UCSD-AML1 (cell line): Measurements from ENCODE around the gene CNPY2.
"Not testable (repeated sequence)": the region's sequence is repeated elsewhere in the genome, so short reads cannot be mapped to it uniquely, and the experiment has no call there.

Source experiments
- DNase-seq: peaks from one replicate; lab custom pipeline; 2025; ENCODE audit not compliant: unreplicated experiment; lab: John Stamatoyannopoulos, UW

Gene CNPY2

DNA sequence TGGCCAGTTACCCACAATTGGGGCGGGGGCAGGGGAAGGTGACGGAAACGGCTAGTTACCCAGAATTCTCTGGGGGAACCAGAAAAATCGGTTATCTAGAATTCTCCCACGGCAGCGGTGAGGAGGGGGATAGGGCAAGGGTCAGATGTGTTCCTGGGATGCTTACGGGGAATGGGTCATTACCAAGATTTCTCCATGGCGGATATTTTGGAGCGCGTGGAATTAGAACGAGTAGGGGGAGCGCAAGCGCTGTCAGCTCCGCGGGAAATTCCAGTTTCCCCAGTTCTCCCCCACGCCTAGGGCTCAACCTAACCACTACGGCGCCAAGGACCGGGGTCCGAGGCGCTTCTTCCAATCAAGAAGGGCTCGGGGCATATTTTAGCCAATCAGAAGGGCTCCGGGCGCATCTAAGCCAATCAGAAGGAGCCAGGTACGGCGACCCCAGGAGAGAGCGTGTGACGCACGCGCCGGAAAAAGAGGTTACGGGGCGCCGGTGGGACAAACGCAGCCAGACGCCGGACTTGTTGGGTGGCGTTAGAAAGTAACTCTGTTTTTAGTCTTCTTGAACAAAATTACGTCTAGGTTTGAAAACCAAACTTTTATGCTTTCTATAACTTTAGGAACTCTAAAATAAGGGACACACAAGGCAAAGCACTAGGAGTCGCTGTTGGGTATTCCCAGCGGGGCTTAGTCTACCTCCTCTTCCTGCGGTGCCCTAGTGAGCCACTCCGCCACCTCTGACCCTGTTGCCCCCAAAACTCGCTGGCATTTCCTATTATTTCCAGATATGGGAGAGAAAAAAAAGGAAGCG lies 18.1 kb upstream of the CNPY2 start, which contains the start of gene PAN2:
Gene PAN2, minus strand, starts transcription at position 322 of the 811 bp plus-strand sequence. CDS start 906 bp downstream, outside the sequence.
- peak; percentile 94 for DNase-seq

DNA sequence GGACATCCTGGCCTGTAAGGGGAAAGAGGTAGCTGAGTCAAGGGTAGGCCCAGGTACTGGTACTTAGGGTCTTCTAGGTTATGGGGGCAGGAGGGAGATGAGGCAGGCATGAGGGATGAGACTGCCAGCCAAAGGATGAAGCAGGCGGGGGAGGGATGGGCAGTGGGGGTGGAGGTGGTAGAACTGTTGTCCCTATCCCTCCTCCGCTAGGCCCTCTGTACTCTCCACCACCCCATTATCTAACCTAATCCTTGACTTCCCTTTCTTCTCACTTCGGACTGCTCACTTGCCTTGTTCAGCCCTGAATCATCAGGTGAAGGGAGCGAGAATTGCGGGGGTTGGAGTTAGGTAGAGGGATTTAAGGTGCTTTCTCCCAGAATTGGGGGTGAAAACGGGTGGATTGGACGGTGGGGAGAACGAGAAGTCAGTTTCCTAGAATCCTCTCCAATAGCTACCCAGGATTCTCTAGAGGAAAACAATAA lies 17.4 kb upstream of the CNPY2 start:
- DNase-seq: no peak

DNA sequence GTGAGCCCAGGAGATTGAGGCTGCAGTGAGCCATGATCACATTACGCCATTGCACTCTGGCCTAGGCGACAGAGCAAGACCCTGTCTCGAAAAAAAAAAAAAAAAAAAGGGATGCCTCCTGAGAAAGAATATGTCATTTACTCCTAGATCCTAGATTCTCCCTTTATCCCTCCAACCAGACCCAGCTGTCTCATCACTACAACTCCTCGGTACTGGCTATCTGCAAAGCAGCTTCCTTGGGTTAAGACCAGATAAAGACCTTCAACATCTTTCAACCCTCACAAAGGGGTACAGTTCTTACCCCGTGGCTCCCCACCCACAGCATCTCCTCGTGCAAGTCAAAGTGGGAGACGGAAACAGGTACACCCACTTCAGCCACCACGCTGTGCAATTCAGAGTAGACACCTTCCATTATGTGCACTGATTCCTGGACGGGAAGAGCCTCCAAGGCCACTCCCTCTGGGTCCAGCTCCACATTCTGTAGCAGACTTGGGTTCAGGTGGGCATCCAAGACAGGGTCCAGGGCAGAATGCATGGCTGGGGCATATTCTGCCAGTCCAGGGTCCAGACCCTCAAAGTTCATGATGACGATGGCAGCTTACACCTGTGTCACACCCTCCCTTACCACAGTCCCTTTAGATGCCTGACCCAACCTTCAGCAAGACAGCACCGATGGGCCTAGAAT lies 16.9 kb upstream of the CNPY2 start:
- no peak for DNase-seq

DNA sequence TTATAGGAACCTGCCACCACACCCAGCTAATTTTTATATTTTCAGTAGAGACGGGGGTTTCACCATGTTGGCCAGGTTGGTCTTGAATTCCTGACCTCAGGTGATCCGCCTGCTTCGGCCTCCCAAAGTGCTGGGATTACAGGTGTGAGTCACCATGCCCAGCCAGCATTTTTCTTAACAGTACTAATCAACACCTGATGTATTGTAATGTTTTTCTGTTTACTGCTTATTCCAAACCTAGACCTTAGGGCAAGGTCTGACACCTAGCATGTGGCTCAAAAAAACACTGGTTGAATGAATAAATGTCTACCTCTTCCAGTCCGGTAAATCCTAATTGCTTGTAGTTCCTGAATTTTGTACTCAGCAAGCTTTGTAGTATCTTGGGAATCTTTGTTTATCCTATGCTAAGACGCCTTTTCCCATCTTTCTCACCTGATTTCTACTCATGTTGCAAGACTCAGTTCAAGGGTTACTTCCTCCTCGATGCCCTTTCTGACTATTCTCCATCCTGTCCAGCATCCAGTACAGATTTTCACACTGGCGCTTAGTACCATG lies 15.2 kb upstream of the CNPY2 start:
- DNase-seq: no peak

DNA sequence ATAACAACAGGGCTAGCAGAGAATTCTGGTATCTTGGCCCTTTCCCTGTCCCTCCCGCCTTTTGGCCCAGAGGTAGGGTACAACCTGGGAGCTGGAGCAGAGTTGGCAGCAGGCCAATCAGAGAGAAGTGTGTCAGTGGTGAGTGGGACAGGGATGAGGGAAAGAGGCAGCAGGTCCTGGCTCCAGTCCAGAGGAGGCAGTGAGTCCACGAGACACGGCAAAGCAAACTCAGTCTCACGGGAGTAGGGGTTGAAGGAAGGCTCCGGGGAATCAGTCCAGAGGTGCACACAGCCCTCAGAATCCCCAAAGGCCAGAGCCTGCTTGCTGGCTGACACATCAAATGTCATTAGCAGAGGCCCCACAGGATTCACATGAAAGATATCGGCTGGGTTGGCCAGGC lies 10.7 kb upstream of the CNPY2 start:
- DNase-seq: no peak

DNA sequence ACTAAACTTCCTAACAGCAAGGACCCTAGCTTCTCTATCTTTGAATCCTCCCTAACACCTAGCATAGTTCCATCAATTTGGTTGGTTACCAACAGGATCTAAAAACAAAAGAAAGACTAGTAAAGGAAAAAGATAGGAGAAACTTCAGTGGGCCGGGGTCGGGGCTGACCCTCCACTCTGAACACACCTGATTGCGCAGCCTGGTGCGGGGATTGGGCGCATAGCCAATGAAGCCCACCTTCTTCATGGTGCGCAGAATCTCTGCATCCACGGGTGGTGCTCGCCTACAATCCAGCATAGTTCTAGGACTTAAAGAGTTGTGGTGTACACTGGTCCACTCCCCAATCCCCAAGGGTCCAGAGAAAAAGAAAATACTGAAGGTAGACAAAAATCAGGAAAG lies 10.3 kb upstream of the CNPY2 start:
- no peak for DNase-seq

DNA sequence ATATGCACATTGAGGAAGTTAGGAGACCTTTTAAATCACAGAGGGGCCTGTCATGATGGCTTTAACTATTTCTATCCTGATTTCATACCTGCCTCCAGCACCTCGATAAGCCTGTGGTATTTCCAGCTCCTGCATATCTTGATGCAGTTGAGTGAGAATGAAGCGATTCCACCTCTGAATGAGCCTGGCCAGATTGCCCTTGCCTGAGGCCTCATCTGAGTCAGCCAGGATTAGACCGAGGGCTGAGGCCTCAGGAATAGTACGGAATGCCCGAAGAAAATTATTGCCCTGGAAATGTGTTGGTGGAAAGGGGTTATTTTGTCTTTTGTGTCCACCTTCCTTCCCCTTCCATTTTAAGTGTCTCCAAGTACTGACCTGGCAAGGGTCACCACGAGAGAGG lies 8.4 kb upstream of the CNPY2 start:
- DNase-seq: no peak

DNA sequence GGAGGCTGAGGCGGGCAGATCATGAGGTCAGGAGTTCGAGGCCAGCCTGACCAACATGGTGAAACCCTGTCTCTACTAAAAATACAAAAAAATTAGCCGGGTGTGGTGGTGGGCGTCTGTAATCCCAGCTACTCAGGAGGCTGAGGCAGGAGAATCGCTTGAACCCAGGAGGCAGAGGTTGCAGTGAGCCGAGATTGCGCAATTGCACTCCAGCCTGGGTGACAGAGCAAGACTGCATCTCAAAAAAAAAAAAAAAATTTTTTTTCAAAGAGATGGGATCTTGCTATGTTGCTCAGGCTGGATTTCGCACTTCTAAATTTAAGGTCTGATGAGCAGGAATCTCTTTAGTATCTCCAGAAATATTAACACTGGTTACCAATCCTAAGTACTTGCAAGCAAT lies 5.8 kb upstream of the CNPY2 start:
- DNase-seq: not testable (repeated sequence)

DNA sequence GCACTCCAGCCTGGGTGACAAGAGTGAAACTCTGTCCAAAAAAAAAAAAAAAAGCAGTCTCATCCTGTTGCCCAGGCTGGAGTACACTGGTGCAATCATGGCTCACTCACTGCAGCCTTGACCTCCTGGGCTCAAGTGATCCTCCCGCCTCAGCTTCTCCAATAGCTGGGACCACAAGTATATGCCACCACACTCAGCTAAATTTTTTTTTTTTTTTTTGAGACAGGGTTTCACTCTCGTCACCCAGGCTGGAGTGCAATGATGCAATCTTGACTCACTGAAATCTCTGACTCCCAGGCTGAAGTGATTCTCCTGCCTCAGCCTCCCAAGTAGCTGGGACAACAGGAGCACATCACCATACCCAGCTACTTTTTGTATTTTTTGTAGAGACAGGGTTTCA lies 5.2 kb upstream of the CNPY2 start:
- no peak for DNase-seq

DNA sequence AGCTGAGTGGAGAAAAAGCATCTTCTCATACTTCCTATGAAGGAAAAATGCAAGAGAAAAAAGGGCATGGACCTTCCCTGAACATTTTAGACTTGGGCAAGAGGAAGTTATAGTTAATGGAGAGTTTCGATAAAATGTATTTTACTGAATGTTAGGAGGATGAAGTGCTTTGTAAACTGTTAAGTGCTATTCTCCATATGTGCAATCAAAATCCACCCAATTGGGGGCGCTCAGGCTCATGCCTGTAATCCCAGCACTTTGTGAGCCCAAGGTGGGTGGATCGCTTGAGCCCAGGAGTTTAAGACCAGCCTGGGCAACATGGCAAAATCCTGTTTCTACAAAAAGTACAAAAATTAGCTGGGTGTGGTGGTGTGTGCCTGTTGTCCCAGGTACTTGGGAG lies 1.9 kb upstream of the CNPY2 start:
- no peak for DNase-seq

DNA sequence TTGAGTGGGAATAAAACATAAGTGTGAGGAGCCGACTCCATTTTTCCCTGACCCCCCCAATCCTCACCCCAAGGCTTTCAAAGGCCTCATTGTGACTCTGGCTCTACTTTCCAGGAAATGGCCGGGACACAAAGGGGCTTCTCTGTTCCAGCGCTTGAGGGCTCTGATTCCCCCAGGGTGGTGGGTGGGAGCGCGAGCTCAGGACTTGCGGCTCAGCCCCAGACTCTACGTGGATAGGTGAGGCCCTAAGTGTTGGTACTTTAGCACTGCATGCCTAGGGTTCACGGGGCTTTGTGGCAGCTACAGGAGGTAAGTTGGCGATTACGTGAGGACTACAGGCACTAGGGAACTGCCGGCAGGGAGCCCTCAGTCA lies 553 bp downstream of the CNPY2 start:
- DNase-seq: peak; percentile 55

DNA sequence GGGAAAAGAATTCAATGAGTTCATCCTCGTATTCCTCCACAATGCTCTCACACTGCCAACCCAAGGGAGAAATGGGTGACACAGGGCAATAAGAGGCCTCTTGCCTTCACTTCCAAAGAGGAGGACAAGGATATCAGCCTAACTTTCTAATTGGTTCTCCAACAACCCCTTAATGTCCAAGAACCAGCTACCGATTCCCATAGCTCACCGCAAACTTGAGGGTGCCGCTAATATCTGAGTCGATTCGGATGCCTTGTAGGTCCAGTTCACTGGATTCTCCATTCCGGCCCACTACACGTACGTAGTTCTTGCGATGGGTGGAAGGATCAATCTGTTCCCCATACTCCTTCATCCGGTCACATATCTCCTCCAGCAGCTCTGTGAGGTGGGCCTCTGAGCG lies 4.8 kb downstream of the CNPY2 start:
- no peak for DNase-seq

DNA sequence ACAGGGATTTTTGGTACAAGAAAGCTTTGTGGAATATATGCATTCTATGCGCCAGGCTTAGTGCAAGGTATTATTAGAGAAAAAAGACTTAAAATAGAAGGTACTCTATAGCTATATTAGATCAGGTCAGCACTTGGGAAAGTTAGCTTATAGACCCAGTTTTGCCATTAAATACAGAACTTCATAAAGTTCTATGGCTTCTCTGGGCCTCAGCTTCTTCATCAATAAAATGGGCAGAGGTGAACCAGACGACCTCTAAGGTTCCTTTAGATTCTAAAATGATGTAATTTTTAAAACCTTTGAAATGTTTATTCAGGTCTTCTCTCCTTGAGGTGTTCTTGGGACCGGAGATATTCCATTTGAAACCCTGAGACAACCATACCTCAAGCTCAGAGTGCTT lies 7.1 kb downstream of the CNPY2 start:
- no peak for DNase-seq

DNA sequence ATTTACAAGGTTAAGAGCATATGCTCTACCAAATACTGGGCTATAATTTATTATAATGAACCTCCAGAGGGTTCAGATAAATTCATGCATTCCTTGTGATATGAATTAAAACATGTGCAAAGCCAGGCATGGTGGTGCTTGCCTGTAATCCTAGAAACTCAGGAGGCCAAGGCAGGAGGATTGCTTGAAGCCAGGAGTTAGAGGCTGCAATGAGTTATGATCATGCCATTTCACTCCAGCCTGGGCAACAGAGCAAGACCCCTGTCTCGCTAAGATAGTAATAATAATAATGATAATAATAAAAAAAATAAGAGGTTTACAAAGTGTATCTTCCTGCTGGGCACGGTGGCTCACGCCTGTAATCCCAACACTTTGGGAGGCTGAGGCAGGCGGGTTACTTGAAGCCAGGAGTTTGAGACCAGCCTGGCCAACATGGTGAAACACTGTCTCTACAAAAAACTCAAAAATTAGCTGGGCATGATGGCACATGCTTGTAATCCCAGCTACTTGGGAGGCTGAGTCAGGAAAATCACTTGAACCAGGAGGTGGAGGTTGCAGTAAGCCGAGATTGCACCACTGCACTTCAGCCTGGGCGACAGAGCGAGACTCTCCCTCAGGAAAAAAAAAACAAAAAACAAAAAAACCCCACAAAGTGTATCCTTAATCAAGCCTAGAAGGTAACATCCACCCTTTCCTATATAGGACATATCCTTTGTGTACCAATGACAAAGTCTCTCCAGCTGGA lies 8.4 kb downstream of the CNPY2 start:
- DNase-seq: no peak

DNA sequence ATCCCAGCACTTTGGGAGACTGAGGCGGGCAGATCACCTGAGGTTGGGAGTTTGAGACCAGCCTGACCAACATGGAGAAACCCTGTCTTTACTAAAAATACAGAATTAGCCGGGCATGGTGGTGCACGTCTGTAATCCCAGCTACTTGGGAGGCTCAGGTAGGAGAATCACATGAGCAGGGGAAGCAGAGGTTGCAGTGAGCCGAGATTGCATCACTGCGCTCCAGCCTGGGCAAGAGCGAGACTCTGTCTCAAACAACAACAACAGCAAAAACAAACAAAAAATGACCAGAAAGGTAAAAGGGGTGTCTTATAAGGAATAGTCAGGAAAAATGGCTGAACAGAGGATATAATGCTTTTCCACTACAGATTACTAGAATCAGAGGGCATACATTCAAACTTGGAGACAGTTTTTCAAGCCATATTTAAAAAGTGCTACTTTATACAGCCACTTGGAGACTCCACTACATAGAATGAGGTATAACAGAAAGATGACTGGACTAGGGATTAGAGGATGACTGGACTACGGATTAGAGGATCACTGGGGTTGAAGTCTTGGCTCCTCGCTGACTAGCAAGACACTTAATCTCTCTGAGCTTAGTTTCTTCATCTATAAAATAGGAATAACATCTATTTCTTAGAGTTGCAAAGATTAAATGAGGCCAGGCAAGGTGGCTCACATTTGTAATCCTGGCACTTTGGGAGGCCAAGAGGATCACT lies 10.8 kb downstream of the CNPY2 start:
- no peak for DNase-seq

DNA sequence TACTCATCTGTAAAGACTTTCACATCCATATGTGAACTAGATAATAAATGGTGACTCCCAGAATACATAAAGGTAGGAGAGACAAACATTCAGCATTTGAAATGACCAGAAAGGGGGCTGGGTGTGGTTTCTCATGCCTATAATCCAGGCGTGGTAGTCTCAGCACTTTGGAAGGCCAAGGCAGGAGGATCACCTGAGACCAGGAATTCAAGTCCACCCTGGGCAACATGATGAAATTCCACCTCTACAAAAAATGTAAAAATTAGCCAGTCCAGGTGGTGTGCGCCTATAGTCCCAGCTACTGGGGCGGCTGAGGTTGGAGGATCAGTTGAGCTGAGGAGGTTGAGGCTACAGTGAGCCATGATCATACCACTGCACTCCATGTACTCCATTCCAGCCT lies 11.5 kb downstream of the CNPY2 start:
- DNase-seq: no peak

DNA sequence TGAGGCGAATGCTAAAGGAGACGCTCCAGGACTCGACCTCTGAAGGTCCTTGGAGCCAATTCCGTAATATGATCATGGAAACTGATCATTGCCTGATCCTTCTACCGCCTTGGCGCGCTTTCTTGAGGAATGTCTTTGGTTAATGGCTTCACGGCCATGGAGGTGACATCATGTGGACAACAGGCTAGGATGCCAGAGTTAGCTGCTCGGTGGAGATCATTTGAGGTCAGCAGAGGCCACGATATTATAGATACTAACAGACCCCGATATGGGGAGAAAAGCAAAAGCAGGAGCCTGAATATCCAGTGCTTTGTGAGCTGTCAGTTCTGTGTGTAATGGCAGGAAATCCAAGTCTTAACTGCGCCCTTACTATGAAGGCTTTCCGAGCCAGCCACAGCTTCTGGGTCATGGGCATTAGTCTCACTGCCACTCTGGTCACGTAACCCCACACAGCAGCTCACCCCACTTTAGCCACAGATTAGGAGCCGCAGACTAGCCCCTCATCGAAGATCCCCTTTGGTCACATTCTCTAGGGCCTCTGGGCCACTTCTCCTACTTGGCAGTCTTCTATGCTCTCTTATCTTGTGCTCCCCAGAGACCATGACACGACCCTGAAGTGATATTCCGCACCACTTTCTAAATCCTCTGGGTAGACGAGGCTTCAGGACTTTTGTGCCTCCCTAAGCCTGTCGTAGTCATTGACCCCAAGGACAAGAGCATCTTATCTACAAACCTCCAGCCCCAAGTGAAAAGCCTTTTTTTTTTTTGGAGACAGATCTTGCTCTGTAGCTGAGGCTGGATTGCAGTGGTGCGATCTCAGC lies 14.9 kb downstream of the CNPY2 start:
- DNase-seq: no peak

DNA sequence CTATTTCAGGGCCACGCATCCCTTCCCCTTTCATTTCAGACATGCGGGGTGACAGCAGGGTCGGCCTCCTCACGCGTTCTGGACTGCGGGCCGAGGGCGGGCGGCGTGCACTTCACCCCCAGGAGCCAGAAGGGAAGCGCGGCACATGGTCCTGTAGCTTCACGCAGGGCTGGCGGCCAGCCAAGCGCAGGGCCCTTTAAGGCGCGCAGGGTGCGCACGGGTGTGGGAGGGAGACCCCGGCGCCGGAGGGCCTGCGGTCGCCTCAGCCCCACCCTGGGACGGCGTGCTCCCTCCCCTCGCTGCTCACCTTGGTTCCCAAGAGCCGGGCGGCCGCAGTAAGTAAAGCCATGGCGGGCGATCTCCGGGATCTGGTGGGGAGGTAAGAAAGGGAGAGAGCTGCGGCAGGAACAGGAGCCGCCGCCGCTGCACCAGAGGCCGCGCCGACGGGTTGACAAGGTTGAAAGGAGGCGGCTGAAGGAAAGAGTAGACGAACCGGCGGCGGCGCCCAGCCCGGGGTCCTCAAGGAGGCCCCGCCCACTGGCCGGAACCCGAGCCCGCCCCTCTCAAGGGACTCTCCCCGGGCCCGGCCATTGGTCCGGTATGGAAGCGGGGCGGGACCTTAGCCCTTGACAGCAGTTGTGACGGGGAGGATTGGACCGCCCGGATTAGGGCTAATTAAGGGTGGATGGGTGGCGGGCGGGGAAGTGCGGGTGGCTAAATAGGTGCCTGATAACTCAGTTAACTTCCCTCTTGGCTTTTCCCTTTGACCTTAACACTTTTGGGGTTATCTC lies 15.7 kb downstream of the CNPY2 start, which contains the start of gene CS:
Gene CS, minus strand, starts transcription at position 478 of the 791 bp plus-strand sequence. Its CDS starts 129 bp downstream, at position 349.
- peak; percentile 98 for DNase-seq

DNA sequence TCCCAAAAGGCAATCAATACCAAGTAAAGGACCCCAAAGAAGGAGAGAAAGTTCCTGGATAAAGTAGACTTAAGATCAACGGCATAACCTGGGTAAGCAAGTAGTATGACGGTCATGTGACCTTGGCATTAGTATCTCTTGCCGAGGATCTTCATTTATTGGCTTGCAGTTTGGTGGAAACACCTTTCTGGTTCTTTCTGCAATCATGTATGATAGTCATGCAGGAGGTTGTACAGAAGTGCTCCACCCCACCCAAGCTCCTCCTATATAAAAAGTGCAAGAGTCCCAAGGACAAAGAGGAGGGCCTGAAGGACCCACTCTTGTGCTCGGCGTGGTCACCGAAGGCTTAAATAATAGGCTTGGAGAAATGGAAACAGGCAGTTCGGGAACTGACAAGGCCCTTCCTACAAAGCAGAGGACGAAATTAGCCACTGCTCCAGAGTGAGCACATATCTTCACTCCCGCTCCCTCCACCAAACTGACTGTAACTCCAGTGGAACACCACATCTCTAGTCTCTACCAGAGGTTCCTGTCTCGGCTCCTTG lies 16.4 kb downstream of the CNPY2 start:
- no peak for DNase-seq
